NOMO-1 treated with DMSO at 0.1 percent for 48 hours (cell line): Measurements from ENCODE around the gene CCDC192.
A peak's percentile ranks its signal among the peaks of the same experiment; 100 is the strongest.

Experiments used
- DNase-seq: peaks from one replicate; lab custom pipeline; 2025; ENCODE audit not compliant: unreplicated experiment; lab: John Stamatoyannopoulos, UW

CCDC192 gene

DNA sequence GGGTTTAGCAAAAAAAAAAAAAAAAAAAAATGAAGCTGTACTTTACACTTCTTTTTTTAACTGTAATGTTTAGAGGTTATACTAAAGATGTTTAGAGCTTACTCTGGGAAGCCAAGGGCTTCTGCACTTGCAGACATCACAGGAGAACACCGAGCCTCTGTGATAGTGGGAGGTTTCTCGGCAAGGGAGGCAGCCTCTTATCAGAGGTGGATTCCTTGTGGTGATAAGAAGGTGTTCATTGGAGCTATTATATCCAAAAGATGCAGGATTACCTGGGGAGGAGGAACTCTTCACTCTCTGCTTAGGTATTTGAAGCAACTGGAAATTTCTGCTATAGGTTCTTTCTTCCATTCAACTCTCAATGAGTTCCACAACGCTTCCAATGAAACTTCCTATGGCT, 209.2 kb downstream of the CCDC192 start:
- no peak for DNase-seq

DNA sequence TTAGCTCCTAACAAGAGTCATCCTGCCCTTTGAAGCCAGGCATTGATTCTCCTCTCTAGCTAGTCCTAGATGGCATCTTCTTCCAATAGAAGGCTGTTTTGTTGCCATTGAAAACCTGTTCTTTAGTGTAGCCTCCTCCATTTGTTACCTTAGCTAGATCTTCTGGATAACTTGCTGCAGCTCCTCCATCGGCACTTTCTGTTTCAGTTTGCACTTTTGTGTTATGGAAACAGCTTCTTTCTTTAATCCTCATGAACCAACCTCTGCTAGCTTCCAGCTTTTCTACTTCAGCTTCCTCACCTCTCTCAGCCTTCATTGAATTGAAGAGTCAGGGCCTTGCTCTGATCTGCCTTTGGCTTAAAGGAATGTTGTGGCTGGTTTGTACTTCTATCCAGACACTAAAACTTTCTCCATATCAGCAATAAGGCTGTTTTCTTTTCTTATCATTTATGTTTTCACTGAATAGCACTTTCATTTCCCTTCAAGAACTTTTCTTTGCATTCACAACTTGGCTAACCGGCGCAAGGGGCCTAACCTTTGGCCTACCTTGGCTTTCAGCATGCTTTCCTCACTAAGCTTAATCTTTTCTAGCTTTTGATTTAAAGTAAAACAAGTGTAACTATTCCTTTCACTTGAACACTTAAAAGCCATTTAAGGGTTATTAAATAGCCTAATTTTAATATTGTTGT, 213.8 kb downstream of the CCDC192 start:
- DNase-seq: peak; percentile 39

DNA sequence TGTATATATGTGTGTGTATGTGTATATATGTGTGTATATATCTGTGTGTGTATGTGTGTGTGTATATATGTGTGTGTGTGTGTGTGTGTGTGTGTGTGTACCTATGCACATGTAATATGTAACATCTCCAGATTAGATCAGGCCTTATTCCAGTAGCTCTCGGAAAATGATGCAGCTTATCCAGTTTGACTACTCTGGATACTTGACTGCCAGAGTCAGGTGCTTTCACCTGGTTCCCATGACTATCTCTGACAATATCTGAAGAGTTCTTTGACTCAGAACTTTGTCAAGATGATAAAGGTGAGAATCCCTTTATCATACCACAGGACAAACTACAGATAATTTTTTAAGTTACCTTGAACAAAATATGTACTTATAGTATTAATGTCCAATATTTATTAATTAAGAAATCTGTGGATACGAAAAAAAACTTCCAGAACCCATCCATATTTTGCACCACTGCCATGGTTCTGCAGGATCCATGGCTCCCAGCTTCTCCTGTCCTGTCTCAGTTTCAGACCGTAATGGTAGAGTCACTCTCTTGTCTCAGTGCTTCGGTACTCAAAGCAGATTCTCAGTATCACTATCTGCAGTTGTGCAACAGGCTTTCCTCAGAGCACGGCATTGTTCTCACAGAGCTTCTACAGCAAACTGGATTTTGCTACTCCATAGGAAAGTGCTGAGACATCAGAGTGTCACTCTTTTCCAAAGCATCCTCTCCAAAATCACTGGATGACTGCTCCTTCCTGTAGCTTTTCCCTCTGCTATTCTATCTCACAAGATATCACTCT, 216.0 kb downstream of the CCDC192 start:
- no peak for DNase-seq

DNA sequence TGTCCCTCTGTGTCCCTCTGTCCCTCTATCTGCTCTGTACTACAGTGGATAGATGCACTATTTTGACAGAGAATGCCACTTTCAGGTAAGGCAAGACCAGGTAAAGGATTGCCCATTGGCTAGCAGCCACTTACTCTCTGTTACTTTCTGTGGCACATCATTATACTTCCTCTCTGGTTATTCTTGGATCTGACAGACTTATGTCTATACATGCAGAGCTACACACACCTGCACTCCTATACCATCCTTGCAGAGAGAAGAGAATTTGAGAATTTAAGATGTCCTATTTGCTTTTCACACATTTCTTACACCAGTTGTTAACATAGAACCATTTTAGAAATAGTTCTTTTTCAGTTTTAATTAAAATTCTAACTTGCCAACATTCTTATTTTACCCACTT, 216.6 kb downstream of the CCDC192 start:
- DNase-seq: no peak

DNA sequence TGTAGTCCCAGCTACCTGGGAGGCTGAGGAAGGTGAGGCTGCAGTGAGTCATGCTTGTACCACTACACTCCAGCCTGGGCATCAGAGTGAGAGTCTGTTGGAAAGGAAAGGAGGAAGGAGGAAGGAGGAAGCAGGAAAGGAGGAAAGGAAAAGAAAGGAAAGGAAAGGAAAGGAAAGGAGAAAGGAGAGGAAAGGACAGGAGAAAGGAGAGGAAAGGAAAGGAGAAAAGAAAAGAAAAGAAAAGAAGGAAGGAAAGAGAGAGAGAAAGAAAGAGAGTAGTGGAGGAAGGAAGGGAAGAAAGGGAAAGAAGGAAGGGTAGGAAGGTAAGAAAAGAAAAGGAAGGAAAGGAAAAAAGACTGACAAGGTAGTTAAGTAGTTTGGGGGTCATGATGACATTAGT, 217.7 kb downstream of the CCDC192 start:
- DNase-seq: no peak

DNA sequence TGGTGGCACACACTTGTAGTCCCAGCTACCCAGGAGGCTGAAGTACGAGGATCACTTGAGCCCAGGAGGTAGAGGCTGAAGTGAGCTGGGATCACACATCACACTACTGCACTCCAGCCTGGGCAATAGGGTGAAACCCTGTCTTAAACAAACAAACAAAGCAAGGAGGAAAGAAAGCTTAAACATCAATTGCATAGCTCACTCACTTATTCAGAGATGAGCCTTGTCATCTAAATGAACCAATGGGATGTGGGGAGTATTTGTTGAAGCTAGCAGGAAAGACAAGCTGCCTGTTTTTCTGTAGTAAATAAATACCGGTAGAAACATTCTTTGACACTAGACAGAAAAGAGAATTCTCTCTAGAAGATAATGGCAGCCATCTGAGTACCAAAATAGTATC, 219.4 kb downstream of the CCDC192 start:
- no peak for DNase-seq

DNA sequence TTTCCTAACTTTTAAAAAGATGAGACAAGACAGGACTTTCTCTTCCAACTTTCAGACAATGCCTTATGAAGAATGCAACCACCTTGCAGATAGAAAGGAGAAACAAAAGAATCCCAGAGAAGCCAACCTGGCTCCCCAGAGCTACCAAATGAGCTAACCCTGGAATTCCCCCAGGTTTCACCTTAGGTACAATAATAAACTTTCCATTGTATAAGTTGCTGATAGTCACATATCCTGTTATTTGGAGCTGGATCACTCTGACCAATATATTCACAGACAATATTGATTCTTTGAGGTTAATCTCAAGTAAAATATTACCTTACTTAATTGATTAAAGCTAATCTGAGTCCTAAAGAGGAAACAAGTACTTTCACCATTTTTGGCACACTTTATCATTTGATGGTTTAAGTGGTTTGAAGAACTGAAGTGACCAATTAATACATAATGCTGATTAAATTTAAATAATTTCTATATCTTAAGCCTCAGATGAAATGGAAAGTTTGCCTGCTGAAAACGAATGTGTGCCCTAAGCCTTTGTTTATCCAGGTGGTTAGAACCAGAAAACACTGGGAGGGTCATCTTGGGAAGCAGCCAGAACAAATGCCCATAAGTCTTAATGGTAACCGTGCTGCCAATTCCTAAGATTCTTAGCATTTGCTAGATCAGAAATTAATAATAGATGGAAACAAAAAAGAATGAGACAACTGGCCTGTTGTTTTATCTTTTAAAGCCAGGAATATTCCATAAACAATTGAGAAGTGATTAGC, 220.8 kb downstream of the CCDC192 start:
- DNase-seq: no peak

DNA sequence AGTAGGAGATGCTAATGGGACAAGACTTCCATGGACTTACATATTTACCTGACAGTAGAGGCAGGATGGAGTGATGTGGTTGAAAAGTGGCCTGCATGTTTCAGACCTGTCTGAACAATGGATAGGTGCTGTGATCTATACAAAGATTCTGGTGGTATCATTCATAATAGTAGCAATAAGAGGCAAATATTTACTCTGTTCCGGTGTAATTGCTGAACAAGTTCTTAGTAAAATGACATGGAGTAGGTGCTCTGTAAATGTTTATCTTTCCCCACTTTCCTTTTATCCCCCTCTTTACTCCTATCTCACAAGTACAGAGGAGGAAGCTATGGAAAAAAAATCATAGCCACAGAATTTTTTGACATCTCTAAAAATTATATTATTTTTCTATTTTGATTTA, 221.4 kb downstream of the CCDC192 start:
- no peak for DNase-seq

DNA sequence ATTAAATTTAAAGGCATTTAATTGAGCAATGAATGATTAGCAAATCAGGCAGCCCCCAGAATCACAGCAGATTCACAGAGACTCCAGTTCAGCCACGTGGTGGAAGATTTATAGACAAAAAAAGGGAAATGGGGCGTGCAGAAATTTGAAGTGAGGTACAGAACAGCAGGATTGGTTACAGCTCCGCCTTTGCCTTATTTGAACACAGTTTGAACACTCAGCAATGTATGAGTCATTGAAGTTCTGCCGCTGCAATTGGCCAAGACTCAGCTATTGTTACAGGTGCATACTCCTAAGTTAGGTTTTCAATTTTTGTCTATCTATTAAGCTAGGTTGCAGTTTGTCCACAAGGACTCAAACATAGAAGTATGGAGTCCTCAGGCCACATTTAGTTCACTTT, 222.7 kb downstream of the CCDC192 start:
- DNase-seq: peak; percentile 83

DNA sequence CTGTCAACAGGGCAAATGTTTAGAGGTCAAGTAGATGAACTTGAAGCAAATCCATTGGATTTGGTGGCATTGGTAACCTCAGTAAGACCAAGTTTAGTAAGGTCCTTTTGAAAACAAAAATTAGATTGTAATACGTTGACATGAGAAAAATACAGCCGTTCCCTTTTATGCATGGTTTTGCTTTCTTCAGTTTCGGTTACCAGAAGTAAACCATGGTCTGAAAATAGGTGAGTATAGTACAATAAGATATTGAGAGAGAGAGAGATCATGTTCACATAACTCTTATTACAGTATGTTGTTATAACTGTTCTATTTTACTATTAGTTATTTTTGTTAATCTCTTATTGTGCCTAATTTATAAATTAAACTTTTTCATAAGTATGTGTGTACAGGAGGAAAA, 223.8 kb downstream of the CCDC192 start:
- no peak for DNase-seq

DNA sequence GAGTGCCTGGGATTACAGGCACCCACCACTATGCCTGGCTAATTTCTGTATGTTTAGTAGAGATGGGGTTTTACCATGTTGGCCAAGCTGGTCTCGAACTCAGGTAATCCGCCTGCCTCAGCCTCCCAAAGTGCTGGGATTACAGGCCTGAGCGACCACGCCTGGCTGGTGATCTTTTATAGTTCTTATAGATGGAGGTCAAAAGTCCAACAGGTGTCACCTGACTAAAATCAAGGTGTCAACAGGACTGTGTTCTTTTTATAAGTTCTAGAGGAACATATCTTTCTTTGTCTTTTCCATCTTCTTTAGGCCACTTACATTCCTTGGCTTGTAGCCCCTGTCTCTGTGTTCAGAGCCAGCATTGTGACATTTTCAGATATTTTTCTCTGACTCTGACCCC, 224.9 kb downstream of the CCDC192 start:
- DNase-seq: no peak

DNA sequence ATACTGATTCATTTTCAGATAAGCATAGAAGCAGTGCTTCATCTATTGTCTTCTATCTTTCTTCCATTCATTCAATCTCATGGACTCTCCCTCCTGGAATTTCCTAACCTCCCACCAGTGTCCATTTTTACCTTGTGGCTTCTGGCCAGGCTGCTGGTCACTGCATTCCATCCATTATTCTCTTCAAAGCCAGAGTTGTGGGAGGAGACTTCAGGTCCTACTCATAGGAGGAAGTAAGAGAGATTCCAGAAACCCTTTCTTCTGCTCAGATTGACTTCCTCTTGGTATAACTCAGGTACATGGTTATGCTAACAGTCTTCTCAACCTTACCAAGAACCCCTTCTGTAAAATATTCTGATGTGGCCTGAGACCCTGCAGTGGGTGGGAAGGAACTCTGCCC, 227.1 kb downstream of the CCDC192 start:
- no peak for DNase-seq

DNA sequence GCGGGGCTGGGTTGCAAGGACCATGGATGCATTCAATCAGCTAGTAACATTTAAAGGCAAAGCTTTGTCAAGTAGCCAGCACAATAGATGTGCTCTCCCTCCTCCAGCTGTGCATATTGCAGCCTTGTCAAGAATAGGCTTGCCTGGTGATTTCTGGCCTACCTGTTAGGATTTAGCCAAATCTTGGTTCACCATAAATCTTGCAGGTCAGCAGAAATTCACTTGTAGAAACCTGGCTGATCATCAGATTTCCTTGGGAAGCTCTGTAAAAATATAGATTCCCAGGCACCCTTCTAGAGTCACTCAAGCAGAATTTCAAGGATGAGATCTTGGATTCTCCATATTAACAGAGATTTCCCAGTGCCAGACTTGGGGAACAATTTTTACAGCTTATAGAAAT, 228.2 kb downstream of the CCDC192 start:
- DNase-seq: no peak

DNA sequence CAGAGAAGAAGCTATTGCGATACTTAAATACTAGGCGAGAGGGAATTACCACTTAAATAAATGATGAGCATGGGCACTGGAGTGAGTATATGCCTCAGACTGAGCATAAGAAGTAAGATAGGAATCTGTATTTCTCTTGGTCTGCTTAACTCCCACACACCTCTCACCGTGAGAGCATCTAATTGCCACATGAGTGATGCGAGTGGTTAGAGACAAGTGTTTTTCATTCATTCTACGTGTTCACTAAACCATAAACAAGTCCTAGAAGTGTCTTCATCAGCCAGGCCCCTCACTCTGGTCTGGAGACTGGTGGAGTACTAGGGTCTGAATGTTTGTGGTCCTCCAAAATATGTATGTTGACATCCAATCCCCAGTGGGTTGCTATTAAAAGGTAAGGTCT, 230.2 kb downstream of the CCDC192 start:
- no peak for DNase-seq

DNA sequence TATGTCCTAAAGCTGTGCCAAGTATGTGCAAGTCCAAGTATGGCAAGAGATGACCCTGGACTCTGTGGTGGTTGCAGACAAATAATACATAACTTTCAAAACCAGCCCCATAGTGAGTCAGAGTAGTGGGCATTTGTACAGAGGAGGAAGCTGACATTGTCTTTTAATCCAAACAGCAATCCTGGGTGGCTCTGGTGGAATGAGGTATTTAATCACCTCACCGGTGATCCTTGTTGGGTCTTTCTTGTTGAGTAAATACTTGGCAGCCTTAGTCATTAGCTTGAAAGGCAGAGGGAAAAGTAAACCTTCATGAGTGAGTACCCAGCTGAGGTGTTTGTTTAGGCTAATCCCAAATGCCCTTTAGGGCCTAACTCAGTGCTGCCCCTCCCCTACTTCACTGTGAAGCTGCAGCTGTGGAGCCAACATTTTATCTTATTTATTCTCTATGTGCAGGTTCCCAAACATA, 231.6 kb downstream of the CCDC192 start:
- no peak for DNase-seq

DNA sequence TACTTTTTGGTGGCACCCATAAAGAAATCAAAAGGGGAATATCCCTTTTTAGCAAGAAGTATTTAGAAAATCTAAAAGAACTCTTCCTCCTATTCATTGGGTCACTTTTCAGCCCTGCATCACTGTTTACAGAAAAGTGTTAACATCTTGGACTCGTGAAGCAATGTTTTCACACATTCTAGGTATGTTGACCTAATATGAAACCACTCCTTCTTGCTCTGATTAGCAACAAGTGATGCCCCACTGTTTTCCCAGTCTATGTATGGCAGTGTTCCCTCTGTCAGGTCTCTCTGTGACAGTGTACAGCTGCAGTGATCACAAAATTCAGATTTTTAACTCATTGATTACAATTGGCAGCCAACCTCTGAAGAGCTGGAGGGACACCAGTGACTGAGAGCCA, 232.2 kb downstream of the CCDC192 start:
- DNase-seq: no peak

DNA sequence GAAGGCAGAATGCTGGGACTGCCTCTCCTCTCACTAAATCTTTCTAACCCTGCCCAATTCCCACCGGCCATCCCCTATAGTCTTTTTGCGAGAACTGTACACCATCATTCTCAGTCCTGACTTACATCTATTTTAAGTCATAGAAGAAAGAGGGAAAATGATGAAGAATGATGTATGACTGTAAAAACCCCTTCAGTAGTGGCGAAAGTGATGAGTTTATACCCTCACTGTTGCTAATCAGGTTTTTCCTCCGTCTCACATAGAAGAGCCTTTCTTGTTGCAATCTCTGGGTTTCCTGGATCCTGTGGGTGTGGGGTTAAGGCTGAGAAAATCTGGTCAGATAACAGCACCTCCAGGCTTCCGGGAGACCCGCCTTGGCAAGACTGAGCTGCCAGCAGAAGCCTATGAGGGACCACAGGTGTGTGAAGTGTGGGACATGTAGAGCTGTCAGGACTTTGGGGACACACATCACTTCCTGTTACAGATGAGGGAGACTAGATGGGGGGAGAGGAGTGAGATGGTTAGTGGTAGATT, 233.3 kb downstream of the CCDC192 start:
- DNase-seq: no peak

DNA sequence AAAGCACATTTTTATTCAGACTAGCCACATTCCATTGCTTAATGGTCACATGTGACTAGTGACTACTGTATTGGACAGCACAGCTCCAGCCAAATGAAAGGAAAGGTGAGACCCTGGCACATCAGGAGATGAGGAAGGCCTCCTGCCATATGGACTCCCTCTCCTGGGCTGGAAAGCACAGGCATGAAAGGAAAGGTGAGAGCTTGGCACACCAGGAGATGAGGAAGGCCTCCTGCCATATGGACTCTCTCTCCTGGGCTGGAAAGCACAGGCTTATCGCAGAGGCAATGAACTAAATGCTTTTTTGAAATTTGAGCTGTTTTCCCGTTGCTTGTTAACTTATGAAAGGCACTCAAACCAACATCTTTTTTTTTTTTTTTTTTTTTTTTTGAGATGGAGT, 235.6 kb downstream of the CCDC192 start:
- DNase-seq: no peak

DNA sequence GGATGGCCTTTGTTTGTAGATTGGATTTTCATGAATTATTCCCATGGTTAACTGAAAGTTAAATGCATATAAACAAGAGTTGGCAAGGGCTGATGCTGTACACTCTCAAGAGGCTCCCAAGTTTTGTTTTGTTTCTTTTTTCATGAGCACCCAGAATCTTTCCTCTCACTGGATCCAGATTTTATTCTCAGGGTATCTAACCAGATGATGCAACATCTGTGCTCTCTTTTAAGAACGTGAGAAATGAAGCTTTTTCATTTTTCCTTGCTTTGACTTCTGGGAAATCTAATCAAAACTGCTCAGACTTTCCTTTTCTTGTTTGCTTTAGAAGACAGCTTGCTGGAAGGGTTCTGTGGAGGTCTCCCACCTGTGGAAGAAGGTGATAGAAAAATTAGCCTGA, 237.7 kb downstream of the CCDC192 start:
- DNase-seq: no peak

DNA sequence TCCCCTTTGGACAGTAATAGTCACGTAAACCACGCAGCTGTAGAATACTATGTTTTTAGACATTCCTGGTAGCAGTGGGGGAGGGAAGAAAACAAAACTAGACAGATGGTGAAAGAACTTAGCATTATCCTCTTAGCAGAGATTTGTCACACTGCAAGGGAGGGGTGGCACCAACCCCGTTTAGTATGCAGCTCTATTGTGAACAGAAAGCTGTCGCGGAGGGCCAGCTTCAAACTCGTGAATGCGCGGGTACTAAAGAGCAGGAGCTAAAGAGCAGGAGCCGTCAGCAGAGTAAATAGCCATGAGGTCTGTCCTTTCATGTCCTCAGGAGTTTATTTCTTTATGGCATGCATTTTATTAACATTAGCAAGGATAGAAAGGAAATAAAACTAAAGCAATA, 238.5 kb downstream of the CCDC192 start:
- DNase-seq: no peak

DNA sequence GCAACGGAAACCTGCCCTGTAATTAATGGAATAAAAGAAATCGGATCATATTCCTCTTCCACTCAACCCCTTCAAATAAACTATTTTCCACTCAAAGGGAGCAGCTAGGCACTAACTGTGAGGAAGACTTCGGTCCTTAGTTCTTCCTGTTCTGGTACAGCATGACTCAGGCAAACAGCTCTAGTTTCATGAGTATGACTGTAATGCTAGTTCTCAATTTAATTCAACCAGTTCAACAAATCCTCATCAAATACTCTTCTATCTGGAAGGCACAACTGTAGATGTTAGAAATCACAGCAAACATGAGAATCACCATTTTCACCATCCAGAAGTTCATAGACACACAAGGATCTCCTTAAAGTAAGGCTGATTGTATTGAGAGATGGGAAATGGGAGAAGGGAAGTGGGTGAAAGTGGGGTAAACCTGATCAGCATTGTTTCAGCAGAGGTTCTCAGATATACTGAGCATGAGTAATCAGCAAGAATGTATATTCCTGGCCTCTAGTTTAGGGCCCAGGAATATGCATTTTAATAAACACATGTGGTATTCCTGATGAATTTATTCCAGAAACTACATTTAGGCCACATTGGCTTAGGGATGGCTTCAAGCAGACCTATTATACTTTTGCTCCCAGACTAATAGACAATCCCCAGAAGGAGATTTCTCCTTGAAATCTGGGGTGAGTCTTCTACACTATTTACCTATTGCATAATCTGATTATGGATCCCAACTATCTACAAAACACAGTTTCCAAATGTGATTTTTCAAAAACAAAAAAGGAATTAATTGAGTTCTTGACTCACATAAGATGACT, 239.3 kb downstream of the CCDC192 start:
- peak; percentile 24 for DNase-seq
